Ovary (tissue), 3 donors: ENCODE results near the gene GNB1L.

Experiments
- POLR2A ChIP-seq: fragments of 450-650 bp; IDR thresholded peaks from one replicate; pipeline ENCODE4 v1.6.1; 2017; ENCODE audit warnings: antibody characterized with exemption, mild to moderate bottlenecking, moderate library complexity
- TF ChIP-seq, protein P1 (sequence below), 3 donors: fragments of 450-650 bp in 2 of 3; fragments of 200-600 bp in 1 of 3; IDR thresholded peaks; one replicate each; pipeline versions ENCODE4 v1.5.1 to v1.8.0; 2016 to 2022; ENCODE audit warnings: antibody characterized with exemption in 3 of 3, mild to moderate bottlenecking in 1 of 3
- donor health status: DM: no; HTN: no; CAD: no.

DNA sequence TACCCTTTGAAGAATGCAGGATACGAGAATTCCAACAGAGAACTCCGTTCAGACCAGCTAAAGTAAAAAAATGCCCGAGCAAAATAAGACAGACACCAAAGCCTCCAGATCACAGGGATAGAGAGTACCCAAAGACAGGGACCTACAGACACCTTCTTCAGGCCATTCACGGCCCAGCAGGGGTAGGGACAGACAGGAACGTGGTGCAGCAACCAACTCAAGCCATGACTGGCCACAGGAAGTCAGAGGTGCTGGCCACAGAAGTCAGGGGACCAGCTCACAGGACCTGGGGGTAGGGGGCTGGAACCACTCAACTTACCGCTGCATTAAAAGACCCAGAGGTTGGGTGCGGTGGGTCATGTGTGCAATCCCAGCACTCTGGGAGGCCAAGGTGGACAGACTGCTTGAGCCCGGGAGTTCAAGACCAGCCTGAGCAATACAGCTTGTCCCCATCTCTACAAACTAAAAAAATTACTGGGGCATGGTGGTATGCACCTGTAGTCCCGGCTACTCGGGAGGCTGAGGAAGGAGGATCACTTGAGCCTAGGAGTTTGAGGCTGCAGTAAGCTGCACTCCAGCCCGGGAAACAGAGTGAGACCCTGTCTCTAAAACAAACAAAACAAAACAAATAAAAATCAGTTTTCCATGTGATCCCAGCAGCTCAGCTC is 47.0 kb upstream of the GNB1L start:
- no peak for TF ChIP-seq POLR2A
- TF ChIP-seq, protein P1, sequence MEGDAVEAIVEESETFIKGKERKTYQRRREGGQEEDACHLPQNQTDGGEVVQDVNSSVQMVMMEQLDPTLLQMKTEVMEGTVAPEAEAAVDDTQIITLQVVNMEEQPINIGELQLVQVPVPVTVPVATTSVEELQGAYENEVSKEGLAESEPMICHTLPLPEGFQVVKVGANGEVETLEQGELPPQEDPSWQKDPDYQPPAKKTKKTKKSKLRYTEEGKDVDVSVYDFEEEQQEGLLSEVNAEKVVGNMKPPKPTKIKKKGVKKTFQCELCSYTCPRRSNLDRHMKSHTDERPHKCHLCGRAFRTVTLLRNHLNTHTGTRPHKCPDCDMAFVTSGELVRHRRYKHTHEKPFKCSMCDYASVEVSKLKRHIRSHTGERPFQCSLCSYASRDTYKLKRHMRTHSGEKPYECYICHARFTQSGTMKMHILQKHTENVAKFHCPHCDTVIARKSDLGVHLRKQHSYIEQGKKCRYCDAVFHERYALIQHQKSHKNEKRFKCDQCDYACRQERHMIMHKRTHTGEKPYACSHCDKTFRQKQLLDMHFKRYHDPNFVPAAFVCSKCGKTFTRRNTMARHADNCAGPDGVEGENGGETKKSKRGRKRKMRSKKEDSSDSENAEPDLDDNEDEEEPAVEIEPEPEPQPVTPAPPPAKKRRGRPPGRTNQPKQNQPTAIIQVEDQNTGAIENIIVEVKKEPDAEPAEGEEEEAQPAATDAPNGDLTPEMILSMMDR (IDR thresholded peaks at IDR 0.05) = no peak
